GM18868 (cell line): ENCODE results near the gene CHKA.

Source experiments
- ATAC-seq: cut with Tn5 transposase; IDR thresholded peaks from one replicate; pipeline ENCODE4 v1.9.1; 2021; ENCODE audit warnings: mild to moderate bottlenecking, moderate library complexity; ENCODE audit not compliant: unreplicated experiment

Gene CHKA

GRCh38 chr11:68016904-68017817 is 104.0 kb downstream of the CHKA start:
- no peak for ATAC-seq

- ATAC-seq: no peak
Measured at GRCh38 chr11:68016161-68016903, 104.9 kb downstream of the CHKA start.

- no peak for ATAC-seq
Measured at GRCh38 chr11:68015467-68015866, 105.7 kb downstream of the CHKA start.

GRCh38 chr11:68014947-68015447 is 106.2 kb downstream of the CHKA start:
- no peak for ATAC-seq

GRCh38 chr11:68014157-68014946 is 106.8 kb downstream of the CHKA start:
- no peak for ATAC-seq

GRCh38 chr11:68013611-68014156 is 107.5 kb downstream of the CHKA start:
- no peak for ATAC-seq

GRCh38 chr11:68012843-68013610 is 108.2 kb downstream of the CHKA start:
- ATAC-seq: no peak

- ATAC-seq: no peak
Measured at GRCh38 chr11:68012044-68012842, 108.9 kb downstream of the CHKA start.

- no peak for ATAC-seq
Measured at GRCh38 chr11:68011051-68011943, 109.9 kb downstream of the CHKA start.

- no peak for ATAC-seq
Measured at GRCh38 chr11:68010090-68011041, 110.8 kb downstream of the CHKA start, which contains the start of gene ALDH3B1. ALDH3B1 (plus strand) TSS chr11:68010327; CDS start chr11:68015298, 4,971 bp downstream.

GRCh38 chr11:68009391-68010089 is 111.6 kb downstream of the CHKA start:
- no peak for ATAC-seq

GRCh38 chr11:68008381-68009337 is 112.5 kb downstream of the CHKA start:
- ATAC-seq: no peak

GRCh38 chr11:68007498-68008380 is 113.4 kb downstream of the CHKA start:
- ATAC-seq: no peak

- ATAC-seq: no peak
Measured at GRCh38 chr11:68006606-68007166, 114.5 kb downstream of the CHKA start.
